ENCODE data around the gene SDK1. TPM values are rescaled to one million over a fixed set of nuclear protein-coding genes. Genes with fewer than 3 reads are reported as not detected.

SDK1 gene
- total and polyA plus RNA-seq, 2 of the 8 experiments (the other 6 are each of a cell fraction or from before 2014, with no cell fraction given), result 3.3 to 7.2 TPM

DNA sequence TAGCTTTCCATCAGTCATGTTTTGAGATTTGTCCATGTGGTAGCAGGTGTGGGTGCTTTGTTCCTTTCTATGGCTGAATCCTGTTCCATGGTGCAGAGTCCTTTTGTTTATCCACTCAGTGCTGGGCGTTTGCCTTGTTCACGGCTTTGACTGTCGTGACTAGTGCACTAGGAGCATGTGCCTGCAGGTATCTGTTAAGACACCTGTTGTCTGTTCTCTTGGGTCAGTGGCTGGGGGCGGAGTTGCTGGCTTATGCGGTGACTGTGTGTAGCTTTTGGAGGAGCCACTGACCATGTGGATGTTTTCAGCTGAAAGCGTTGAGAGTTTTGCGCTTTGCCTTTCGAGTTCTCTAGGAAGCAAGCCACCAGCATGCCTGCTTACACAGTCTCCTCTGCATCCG lies 807.9 kb downstream of the SDK1 start (continued):
- TF ChIP-seq CHD2 (IDR thresholded peaks at IDR 0.05; ENCODE audit: low read length) (no peak), KDM4A (IDR thresholded peaks at IDR 0.05; ENCODE audit: low read depth, low read length, severe bottlenecking) (no peak)
